ENCODE measurements around the gene ZNF839.

The ZNF839 gene

DNA sequence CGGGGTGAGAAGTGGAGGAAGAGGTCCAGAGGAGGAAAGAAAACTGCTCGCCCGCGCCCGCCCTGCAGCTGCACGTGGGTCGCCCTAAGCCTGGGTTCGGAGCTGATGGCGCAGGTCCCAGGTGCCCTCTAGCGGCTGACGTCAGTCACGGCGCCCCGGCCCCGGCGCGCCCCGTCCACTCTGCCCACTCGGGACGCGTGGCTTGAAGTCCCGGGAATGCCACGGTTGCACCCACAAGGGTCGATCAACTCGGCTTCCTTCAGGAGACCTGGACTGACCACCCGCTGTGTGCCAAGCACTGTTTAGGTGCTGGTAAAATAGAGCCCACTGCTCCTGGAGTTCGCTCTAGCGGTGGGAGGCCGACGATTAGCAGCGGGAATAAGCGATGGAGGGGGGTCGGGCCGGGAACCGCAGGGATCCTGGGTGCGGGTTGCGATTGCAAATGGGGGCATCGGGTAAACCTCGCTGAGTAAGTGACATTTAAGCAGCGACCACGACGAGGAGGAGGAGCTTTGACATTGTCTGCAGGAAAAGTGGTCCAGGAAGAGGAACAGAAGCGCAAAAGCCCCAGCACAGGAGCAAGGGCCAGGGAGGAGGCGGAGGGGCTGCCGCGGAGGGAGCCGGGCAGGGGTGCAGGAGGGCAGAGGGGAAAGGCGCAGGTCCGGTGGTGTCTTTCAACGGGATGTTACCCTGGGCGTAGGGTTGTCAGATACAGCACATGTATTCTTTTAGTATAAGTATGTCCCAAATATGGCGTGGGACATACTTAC, 5.1 kb upstream of the ZNF839 start (continued):
- peak; percentile 99 for TF ChIP-seq CTCF (tag by site-specific recombination; IDR thresholded peaks at IDR 0.05)
- TF ChIP-seq ZNF311 (tag by site-specific recombination; IDR thresholded peaks at IDR 0.05; ENCODE audit: borderline replicate concordance): no peak
- TF ChIP-seq HIC1 (tag by site-specific recombination; IDR thresholded peaks at IDR 0.05): peak; percentile 97
- TF ChIP-seq KLF9 (tag by site-specific recombination; IDR thresholded peaks at IDR 0.05; ENCODE audit: low read depth): peak; percentile 51; the same call in 1 of the 2 replicates
- TF ChIP-seq, protein P1, sequence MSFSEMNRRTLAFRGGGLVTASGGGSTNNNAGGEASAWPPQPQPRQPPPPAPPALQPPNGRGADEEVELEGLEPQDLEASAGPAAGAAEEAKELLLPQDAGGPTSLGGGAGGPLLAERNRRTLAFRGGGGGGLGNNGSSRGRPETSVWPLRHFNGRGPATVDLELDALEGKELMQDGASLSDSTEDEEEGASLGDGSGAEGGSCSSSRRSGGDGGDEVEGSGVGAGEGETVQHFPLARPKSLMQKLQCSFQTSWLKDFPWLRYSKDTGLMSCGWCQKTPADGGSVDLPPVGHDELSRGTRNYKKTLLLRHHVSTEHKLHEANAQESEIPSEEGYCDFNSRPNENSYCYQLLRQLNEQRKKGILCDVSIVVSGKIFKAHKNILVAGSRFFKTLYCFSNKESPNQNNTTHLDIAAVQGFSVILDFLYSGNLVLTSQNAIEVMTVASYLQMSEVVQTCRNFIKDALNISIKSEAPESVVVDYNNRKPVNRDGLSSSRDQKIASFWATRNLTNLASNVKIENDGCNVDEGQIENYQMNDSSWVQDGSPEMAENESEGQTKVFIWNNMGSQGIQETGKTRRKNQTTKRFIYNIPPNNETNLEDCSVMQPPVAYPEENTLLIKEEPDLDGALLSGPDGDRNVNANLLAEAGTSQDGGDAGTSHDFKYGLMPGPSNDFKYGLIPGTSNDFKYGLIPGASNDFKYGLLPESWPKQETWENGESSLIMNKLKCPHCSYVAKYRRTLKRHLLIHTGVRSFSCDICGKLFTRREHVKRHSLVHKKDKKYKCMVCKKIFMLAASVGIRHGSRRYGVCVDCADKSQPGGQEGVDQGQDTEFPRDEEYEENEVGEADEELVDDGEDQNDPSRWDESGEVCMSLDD (tag by site-specific recombination; IDR thresholded peaks at IDR 0.05): peak; percentile 84; the same call in 1 of the 2 replicates
- TF ChIP-seq ZNF211 (tag by site-specific recombination; IDR thresholded peaks at IDR 0.05; ENCODE audit: low read depth): no peak
- TF ChIP-seq ZNF670 (tag by site-specific recombination; IDR thresholded peaks at IDR 0.05; ENCODE audit: low read depth): no peak
- TF ChIP-seq, protein P2, sequence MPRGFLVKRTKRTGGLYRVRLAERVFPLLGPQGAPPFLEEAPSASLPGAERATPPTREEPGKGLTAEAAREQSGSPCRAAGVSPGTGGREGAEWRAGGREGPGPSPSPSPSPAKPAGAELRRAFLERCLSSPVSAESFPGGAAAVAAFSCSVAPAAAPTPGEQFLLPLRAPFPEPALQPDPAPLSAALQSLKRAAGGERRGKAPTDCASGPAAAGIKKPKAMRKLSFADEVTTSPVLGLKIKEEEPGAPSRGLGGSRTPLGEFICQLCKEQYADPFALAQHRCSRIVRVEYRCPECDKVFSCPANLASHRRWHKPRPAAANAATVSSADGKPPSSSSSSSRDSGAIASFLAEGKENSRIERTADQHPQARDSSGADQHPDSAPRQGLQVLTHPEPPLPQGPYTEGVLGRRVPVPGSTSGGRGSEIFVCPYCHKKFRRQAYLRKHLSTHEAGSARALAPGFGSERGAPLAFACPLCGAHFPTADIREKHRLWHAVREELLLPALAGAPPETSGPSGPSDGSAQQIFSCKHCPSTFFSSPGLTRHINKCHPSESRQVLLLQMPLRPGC (tag by site-specific recombination; IDR thresholded peaks at IDR 0.05): peak; percentile 45; the same call in 1 of the 2 replicates
- no peak for TF ChIP-seq ZFP41 (tag by site-specific recombination; IDR thresholded peaks at IDR 0.05; ENCODE audit: borderline replicate concordance)
- no peak for TF ChIP-seq ZNF155 (tag by site-specific recombination; IDR thresholded peaks at IDR 0.05)
- TF ChIP-seq, protein P3, sequence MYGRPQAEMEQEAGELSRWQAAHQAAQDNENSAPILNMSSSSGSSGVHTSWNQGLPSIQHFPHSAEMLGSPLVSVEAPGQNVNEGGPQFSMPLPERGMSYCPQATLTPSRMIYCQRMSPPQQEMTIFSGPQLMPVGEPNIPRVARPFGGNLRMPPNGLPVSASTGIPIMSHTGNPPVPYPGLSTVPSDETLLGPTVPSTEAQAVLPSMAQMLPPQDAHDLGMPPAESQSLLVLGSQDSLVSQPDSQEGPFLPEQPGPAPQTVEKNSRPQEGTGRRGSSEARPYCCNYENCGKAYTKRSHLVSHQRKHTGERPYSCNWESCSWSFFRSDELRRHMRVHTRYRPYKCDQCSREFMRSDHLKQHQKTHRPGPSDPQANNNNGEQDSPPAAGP (tag by site-specific recombination; IDR thresholded peaks at IDR 0.05): peak; percentile 86; the same call in 1 of the 2 replicates
- TF ChIP-seq ZNF341 (tag by site-specific recombination; IDR thresholded peaks at IDR 0.05; ENCODE audit: low read depth): peak; percentile 53; the same call in 1 of the 2 replicates
- TF ChIP-seq EGR2 (tag by site-specific recombination; IDR thresholded peaks at IDR 0.05; ENCODE audit: low read depth): peak; percentile 69
- no peak for TF ChIP-seq ZNF433 (tag by site-specific recombination; IDR thresholded peaks at IDR 0.05; ENCODE audit: low read depth)
- TF ChIP-seq GLIS2 (tag by site-specific recombination; IDR thresholded peaks at IDR 0.05): peak; percentile 88
- TF ChIP-seq ZNF629 (tag by site-specific recombination; IDR thresholded peaks at IDR 0.05): peak; percentile 71
- no peak for TF ChIP-seq ZNF610 (tag by site-specific recombination; IDR thresholded peaks at IDR 0.05; ENCODE audit: borderline replicate concordance)
- no peak for TF ChIP-seq ZFP37 (tag by site-specific recombination; IDR thresholded peaks at IDR 0.05)
- peak; percentile 57; the same call in 1 of the 2 replicates for TF ChIP-seq ZBTB20 (tag by site-specific recombination; IDR thresholded peaks at IDR 0.05)
- peak; percentile 79; the same call in 1 of the 2 replicates for TF ChIP-seq ZNF391 (tag by site-specific recombination; IDR thresholded peaks at IDR 0.05; ENCODE audit: borderline replicate concordance, low read depth)
- TF ChIP-seq ZNF184 (tag by site-specific recombination; IDR thresholded peaks at IDR 0.05): no peak
- 0 out of 2 replicates have a peak, but pooled peaks have one; percentile 28 for TF ChIP-seq SCRT2 (tag by site-specific recombination; IDR thresholded peaks at IDR 0.05)
- TF ChIP-seq ZNF133 (tag by site-specific recombination; IDR thresholded peaks at IDR 0.05): no peak
- no peak for TF ChIP-seq ZNF221 (tag by site-specific recombination; IDR thresholded peaks at IDR 0.05; ENCODE audit: borderline replicate concordance)
- 0 out of 2 replicates have a peak, but pooled peaks have one; percentile 36 for TF ChIP-seq ZNF561 (tag by site-specific recombination; IDR thresholded peaks at IDR 0.05; ENCODE audit: borderline replicate concordance)
- no peak for TF ChIP-seq ZNF239 (tag by site-specific recombination; IDR thresholded peaks at IDR 0.05)
- TF ChIP-seq ZNF544 (tag by site-specific recombination; IDR thresholded peaks at IDR 0.05): no peak
